ENCODE measurements around the gene C6orf120.

Gene C6orf120

GRCh38 chr6:169656546-169657283, 45.2 kb upstream of the C6orf120 start:
- no peak overlapping the region for H3K27ac ChIP-seq (ENCODE audit: poor library complexity, severe bottlenecking)
- H3K36me3 ChIP-seq (ENCODE audit: low read depth) = peaks cover 7% of the 10 kb centered on the region
- no peaks in the 10 kb centered on the region for H3K4me1 ChIP-seq (ENCODE audit: insufficient read depth, poor library complexity, severe bottlenecking)
- ATAC-seq (ENCODE audit: low read depth) = no peak
- H3K9me3 ChIP-seq (ENCODE audit: severe bottlenecking) = no peaks in the 10 kb centered on the region
- no peak for DNase-seq (ENCODE audit: low spot score)
- no peaks in the 10 kb centered on the region for H3K27me3 ChIP-seq (ENCODE audit: insufficient read depth, poor library complexity, severe bottlenecking)
- no peak for TF ChIP-seq CTCF (IDR thresholded peaks at IDR 0.05; ENCODE audit: poor library complexity, severe bottlenecking)
- H3K4me3 ChIP-seq (ENCODE audit: severe bottlenecking) = no peak overlapping the region

DNA sequence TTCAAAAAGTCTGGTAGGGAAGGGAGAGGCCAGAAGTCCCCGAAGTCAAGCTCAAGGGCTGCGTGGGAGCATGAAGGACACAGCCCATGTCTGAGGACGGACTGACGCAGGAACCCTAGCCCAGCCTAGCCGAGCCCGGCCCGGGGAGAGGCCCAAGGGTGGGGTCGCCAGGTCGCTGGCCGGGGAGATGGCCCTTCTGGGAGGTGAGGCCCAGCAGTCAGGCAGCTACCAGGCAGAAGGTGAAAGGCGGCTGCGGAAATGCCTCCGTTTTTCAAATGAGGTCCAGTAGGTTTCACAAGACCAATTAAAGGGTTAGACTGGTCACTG, 44.7 kb upstream of the C6orf120 start:
- H3K4me1 ChIP-seq (ENCODE audit: insufficient read depth, poor library complexity, severe bottlenecking) = no peaks in the 10 kb centered on the region
- H3K36me3 ChIP-seq (ENCODE audit: low read depth) = peaks cover 7% of the 10 kb centered on the region
- no peak overlapping the region for H3K27ac ChIP-seq (ENCODE audit: poor library complexity, severe bottlenecking)
- H3K4me3 ChIP-seq (ENCODE audit: severe bottlenecking) = no peak overlapping the region
- DNase-seq (ENCODE audit: low spot score) (no peak), ATAC-seq (ENCODE audit: low read depth) (no peak)
- no peaks in the 10 kb centered on the region for H3K27me3 ChIP-seq (ENCODE audit: insufficient read depth, poor library complexity, severe bottlenecking)
- TF ChIP-seq CTCF (IDR thresholded peaks at IDR 0.05; ENCODE audit: poor library complexity, severe bottlenecking) = no peak
- no peaks in the 10 kb centered on the region for H3K9me3 ChIP-seq (ENCODE audit: severe bottlenecking)

DNA sequence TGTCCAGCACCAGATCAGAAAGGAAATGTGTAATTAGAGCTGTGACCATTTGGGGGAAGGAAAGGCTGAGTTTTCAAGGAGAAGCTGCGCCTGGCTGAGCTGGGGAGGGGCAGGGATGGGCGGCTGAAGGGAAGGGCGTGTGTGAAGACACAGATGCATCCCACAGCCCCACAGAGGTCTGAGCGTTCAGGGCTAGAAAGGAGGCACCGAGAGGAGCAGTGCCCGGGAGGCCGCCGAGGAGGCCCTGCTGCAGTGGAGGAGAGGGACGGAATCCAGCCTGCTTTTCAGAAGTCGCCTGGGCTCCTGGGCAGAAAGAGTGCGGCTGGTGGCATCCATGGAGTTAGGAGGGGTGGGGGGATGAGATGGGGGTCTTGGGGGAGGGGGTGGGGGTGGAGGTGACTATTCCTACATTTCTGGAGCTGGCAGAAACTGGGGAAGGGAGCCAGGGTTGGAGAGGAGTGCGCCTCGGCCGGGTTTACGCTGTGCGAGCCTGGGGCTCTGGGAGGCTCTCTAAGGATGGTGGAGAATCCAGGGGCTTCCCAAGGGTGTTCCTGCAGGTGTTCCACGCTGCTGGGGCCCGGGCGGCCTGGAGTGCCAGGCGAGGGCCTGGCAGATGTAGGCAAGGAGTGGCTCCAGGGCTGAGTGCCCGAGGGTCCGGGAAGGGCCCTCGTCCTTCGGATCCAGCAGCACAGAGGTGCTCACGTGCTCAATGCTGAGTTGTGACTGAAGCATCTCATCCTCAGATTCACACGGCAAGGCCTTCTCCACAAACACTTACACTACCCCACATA, 41.9 kb upstream of the C6orf120 start:
- no peak for TF ChIP-seq CTCF (IDR thresholded peaks at IDR 0.05; ENCODE audit: poor library complexity, severe bottlenecking)
- no peak for DNase-seq (ENCODE audit: low spot score)
- H3K36me3 ChIP-seq (ENCODE audit: low read depth) = peaks cover 23% of the 10 kb centered on the region
- H3K4me3 ChIP-seq (ENCODE audit: severe bottlenecking) = no peak overlapping the region
- no peaks in the 10 kb centered on the region for H3K9me3 ChIP-seq (ENCODE audit: severe bottlenecking)
- no peaks in the 10 kb centered on the region for H3K4me1 ChIP-seq (ENCODE audit: insufficient read depth, poor library complexity, severe bottlenecking)
- H3K27me3 ChIP-seq (ENCODE audit: insufficient read depth, poor library complexity, severe bottlenecking) = no peaks in the 10 kb centered on the region
- no peak for ATAC-seq (ENCODE audit: low read depth)
- H3K27ac ChIP-seq (ENCODE audit: poor library complexity, severe bottlenecking) = no peak overlapping the region

GRCh38 chr6:169660751-169661390, 41.1 kb upstream of the C6orf120 start:
- Histone ChIP-seq H3K4me1 (ENCODE audit: insufficient read depth, poor library complexity, severe bottlenecking) (no peaks in the 10 kb centered on the region), H3K36me3 (ENCODE audit: low read depth) (peaks cover 27% of the 10 kb centered on the region), H3K4me3 (ENCODE audit: severe bottlenecking) (no peak overlapping the region), H3K9me3 (ENCODE audit: severe bottlenecking) (no peaks in the 10 kb centered on the region), H3K27me3 (ENCODE audit: insufficient read depth, poor library complexity, severe bottlenecking) (no peaks in the 10 kb centered on the region), H3K27ac (ENCODE audit: poor library complexity, severe bottlenecking) (no peak overlapping the region)
- DNase-seq (ENCODE audit: low spot score) (no peak), ATAC-seq (ENCODE audit: low read depth) (no peak)
- TF ChIP-seq CTCF (IDR thresholded peaks at IDR 0.05; ENCODE audit: poor library complexity, severe bottlenecking) = no peak

All from RWPE2 (cell line).